NT2/D1 (cell line): ENCODE data around the gene PIK3C2G.

ENCODE experiments used
- DNase-seq: peaks from one replicate; pipeline ENCODE4 v3.0.0-alpha.2; 2011; ENCODE audit warnings: low read depth, low spot score
- H3K27me3 ChIP-seq: 2 replicates; pipeline ENCODE4 v1.6.0; 2011; ENCODE audit warnings: mild to moderate bottlenecking; ENCODE audit not compliant: insufficient read length, insufficient read depth
- H3K36me3 ChIP-seq: 2 replicates; pipeline ENCODE4 v1.6.1; 2011; ENCODE audit warnings: mild to moderate bottlenecking, low read length, mixed read lengths; ENCODE audit not compliant: insufficient read depth, insufficient read length
- H3K4me1 ChIP-seq: 2 replicates; pipeline ENCODE4 v1.5.1; 2011; ENCODE audit not compliant: insufficient read depth, insufficient read length
- H3K4me3 ChIP-seq: 2 replicates; pipeline ENCODE4 v1.5.1; 2011; ENCODE audit warnings: low read depth; ENCODE audit not compliant: insufficient read length
- H3K9ac ChIP-seq: 2 replicates; pipeline ENCODE4 v1.6.0; 2011; ENCODE audit warnings: low read depth; ENCODE audit not compliant: insufficient read length
- H3K9me3 ChIP-seq: 2 replicates; pipeline ENCODE4 v1.5.1; 2011; ENCODE audit warnings: mild to moderate bottlenecking, low read length; ENCODE audit not compliant: insufficient read depth
- SUZ12 ChIP-seq: IDR thresholded peaks from 2 replicates; pipeline ENCODE4 v1.6.1; 2011; ENCODE audit not compliant: insufficient read length, insufficient read depth; ENCODE audit errors: extremely low read depth
- YY1 ChIP-seq: IDR thresholded peaks from 2 replicates; pipeline ENCODE4 v1.6.1; 2011; ENCODE audit not compliant: insufficient read length, insufficient read depth
- ZNF274 ChIP-seq: IDR thresholded peaks from 2 replicates; pipeline ENCODE4 v1.6.1; 2011; ENCODE audit warnings: mild to moderate bottlenecking, low read depth, low read length

PIK3C2G gene

DNA sequence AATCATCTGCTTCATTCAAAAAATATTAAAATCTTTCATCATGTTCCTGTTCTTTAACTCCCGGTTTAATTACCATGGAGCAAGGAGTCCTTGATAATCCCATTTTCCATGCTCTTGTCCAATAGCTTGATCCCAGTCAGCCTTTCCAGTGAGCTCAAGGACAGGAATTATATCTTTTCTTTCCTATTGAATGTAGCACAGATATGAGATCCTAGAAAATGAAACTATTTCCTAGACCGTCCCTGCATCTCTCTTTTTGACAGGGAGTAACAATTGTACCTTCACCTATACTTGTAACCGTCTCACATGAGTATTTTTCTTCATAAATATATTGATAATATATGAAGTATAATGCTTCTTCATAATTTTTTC lies 35.6 kb downstream of the PIK3C2G start:
- Histone ChIP-seq H3K27me3 (no peaks in the 10 kb centered on the region), H3K4me3 (no peak overlapping the region), H3K4me1 (no peaks in the 10 kb centered on the region), H3K9me3 (peaks cover 7% of the 10 kb centered on the region; the same call in 1 of the 2 replicates), H3K9ac (no peak overlapping the region), H3K36me3 (no peaks in the 10 kb centered on the region)
- no peak for DNase-seq
- no peak for TF ChIP-seq ZNF274
- TF ChIP-seq SUZ12: no peak
- TF ChIP-seq YY1: no peak

GRCh38 chr12:18297902-18298301 lies 36.6 kb downstream of the PIK3C2G start:
- Histone ChIP-seq H3K4me3 (no peak overlapping the region), H3K27me3 (no peaks in the 10 kb centered on the region), H3K4me1 (no peaks in the 10 kb centered on the region), H3K36me3 (no peaks in the 10 kb centered on the region), H3K9ac (no peak overlapping the region), H3K9me3 (peaks cover 15% of the 10 kb centered on the region; the same call in 1 of the 2 replicates)
- no peak for DNase-seq
- TF ChIP-seq ZNF274 (no peak), SUZ12 (no peak), YY1 (no peak)

GRCh38 chr12:18302809-18303430 lies 41.6 kb downstream of the PIK3C2G start:
- TF ChIP-seq YY1 (no peak), SUZ12 (no peak), ZNF274 (no peak)

DNA sequence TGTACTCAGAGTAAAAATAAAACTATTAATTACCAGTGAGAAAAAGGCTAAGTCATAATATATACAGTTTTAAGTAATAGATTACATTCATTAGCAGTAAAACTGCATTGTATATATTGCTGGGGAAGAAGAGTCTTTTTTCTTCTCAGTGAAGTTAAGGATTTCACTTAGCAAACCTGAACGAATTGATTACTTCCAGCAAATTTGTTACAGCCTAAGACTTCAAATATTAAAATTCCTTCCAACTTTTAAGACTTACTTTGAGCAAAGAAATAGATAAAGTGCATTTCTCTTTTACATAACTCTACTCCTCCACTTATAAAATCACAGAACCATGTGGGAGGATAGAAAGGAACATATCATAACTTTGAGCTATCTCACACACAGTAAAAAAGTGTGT lies 43.3 kb downstream of the PIK3C2G start:
- Histone ChIP-seq H3K9me3 (peaks cover 15% of the 10 kb centered on the region; the same call in 1 of the 2 replicates), H3K27me3 (no peaks in the 10 kb centered on the region), H3K4me1 (no peaks in the 10 kb centered on the region), H3K9ac (no peak overlapping the region), H3K4me3 (no peak overlapping the region), H3K36me3 (no peaks in the 10 kb centered on the region)
- DNase-seq: no peak
- TF ChIP-seq ZNF274 (no peak), YY1 (no peak), SUZ12 (no peak)

More at GRCh38 chr12:18302809-18303430, 41.6 kb downstream of the PIK3C2G start:
- H3K4me1 ChIP-seq: no peaks in the 10 kb centered on the region
- no peak overlapping the region for H3K9ac ChIP-seq
- H3K27me3 ChIP-seq: no peaks in the 10 kb centered on the region
- H3K9me3 ChIP-seq: peaks cover 15% of the 10 kb centered on the region; the same call in 1 of the 2 replicates
- H3K36me3 ChIP-seq: no peaks in the 10 kb centered on the region
- DNase-seq: no peak
- no peak overlapping the region for H3K4me3 ChIP-seq

- DNase-seq: no peak
- no peaks in the 10 kb centered on the region for H3K4me1 ChIP-seq
- peaks cover 12% of the 10 kb centered on the region; the same call in 1 of the 2 replicates for H3K9me3 ChIP-seq
- no peaks in the 10 kb centered on the region for H3K36me3 ChIP-seq
- H3K4me3 ChIP-seq: no peak overlapping the region
- H3K9ac ChIP-seq: no peak overlapping the region
- H3K27me3 ChIP-seq: no peaks in the 10 kb centered on the region
- TF ChIP-seq ZNF274 (no peak), YY1 (no peak), SUZ12 (no peak)
Measured at GRCh38 chr12:18306311-18306710, 45.0 kb downstream of the PIK3C2G start.

DNA sequence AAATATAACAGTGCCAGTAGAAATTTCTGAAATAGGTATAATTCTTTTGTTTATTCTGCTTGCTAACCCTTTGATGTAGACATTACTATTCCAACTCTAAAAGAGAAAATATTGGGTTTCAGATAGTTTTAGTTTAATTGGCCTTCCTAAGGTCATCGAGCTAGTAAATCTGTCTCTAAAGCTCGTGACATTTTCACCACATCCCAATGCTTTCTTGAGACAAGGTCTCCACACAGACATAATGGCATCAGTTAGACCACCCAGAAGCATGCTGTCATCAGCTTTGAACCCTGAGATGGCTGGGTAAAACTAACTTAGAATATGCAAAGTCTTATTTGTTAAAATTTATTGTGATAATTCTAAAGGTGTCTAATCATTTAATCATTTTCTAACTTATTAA lies 52.0 kb downstream of the PIK3C2G start:
- TF ChIP-seq SUZ12 (no peak), ZNF274 (no peak), YY1 (no peak)

DNA sequence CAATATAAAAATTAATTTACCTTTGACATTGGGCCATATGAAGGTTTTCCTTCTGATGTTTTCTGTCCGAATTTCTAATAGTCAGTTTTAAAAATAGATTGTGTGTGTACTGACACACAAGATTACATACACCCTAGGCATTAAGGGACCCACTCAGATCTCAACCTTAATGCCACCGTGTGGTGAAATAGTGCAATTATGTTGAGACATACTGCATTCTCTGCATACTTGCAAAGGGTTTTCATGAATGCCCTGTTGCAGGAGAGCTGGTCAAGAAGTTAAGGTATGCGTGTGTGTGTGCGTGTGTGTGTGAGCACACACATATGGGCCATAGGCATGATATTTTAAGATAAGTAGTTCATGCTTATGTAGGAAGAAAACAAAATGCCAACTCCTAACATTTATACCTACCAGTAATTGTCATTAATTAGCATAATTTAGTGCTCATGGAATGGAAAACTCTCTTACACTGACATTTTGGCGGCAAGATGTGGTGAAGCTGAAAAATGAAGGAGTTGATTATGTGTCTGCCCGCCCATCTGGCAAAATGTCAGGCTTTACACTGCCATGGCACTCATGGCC lies 58.8 kb downstream of the PIK3C2G start:
- no peak overlapping the region for H3K4me3 ChIP-seq
- no peaks in the 10 kb centered on the region for H3K4me1 ChIP-seq
- H3K36me3 ChIP-seq: no peaks in the 10 kb centered on the region
- DNase-seq: peak; percentile 63
- no peaks in the 10 kb centered on the region for H3K27me3 ChIP-seq
- TF ChIP-seq ZNF274: no peak
- H3K9me3 ChIP-seq: no peaks in the 10 kb centered on the region
- no peak overlapping the region for H3K9ac ChIP-seq

More for the DNA sequence above, 52.0 kb downstream of the PIK3C2G start:
- Histone ChIP-seq H3K36me3 (no peaks in the 10 kb centered on the region), H3K4me3 (no peak overlapping the region), H3K27me3 (no peaks in the 10 kb centered on the region), H3K9me3 (no peaks in the 10 kb centered on the region), H3K9ac (no peak overlapping the region), H3K4me1 (no peaks in the 10 kb centered on the region)
- no peak for DNase-seq
